C4-2B (cell line): ENCODE data around the gene COX7C.

ENCODE experiments used
- CTCF ChIP-seq: fragments of 450-650 bp; conservative IDR thresholded peaks from 2 replicates; pipeline ENCODE4 v1.5.1; 2017; ENCODE audit warnings: mild to moderate bottlenecking
- ZFX ChIP-seq: fragments of 450-650 bp; IDR thresholded peaks from 2 replicates; pipeline ENCODE4 v1.6.1; 2017

GRCh38 chr5:86625148-86625547, 7.4 kb downstream of the COX7C start:
- no peak for TF ChIP-seq CTCF
- TF ChIP-seq ZFX: no peak
